Measurements from ENCODE around the gene RPH3AL.
A peak's percentile ranks its signal among the peaks of the same experiment; 100 is the strongest.

Gene RPH3AL

DNA sequence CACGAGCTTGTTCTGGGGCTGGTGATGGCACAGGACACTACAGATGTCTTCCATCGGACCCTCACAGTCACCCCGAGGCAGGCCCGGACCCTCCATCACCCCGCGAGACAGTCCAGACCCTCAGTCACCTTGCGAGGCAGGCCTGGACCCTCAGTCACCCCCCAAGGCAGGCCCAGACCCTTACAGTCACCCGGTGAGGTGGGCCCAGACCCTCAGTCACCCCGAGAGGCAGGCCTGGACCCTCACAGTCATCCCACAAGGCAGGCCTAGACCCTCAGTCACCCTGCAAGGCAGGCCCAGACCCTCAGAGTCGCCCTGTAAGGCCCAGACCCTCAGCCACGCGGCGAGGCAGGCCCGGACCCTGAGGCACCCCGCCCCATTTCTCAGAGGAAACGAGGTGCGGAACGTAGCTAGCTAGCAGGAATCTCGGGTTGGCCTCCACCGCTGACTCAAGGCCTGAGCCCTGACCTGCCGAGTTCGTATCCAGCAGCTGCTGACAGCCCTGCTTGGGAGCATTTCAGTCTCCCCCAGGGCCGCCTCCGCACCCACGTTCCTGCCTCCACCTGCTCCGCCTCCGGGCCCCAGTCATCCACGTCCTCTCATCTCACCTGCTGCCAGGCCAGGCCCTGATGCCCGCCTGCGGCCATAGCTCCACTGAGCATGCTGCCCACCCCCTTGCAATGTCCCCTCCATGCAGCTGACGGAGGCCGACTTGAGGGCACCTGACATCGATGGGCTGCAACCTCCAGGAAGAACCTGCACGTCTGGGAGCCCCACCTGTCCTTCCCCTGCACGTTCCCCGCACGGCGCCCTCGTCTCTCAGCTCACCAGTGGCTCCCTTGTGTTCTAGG, 28.7 kb downstream of the RPH3AL start:
- H2BK120ac ChIP-seq (ENCODE audit: low read depth, low read length), result no peak overlapping the region
- no peak overlapping the region for H3K56ac ChIP-seq (ENCODE audit: low read length)
- H3K4me2 ChIP-seq (ENCODE audit: low read length), result no peak overlapping the region
- no peak overlapping the region for H2AK5ac ChIP-seq (ENCODE audit: low read length)
- no peaks in the 10 kb centered on the region for H3K4me1 ChIP-seq (ENCODE audit: control insufficient read depth, low read depth, low read length)
- DNase-seq, result no peak
- WGBS (ENCODE audit: extremely low coverage, insufficient coverage, low lambda C conversion rate), result no CpG with 5 or more reads among the region's 39 CpGs
- H3K27ac ChIP-seq (ENCODE audit: low read depth, low read length), result no peak overlapping the region
- H2BK15ac ChIP-seq (replicated peaks; ENCODE audit: low read depth), result no peak overlapping the region
- H4K5ac ChIP-seq (ENCODE audit: low read length), result no peak overlapping the region
- H3K79me1 ChIP-seq (ENCODE audit: low read length), result no peaks in the 10 kb centered on the region
- H3K36me3 ChIP-seq (ENCODE audit: control insufficient read depth, insufficient read depth, low read length), result no peaks in the 10 kb centered on the region
- H2BK5ac ChIP-seq (ENCODE audit: low read length), result no peak overlapping the region
- H3K4me3 ChIP-seq (ENCODE audit: low read length), result no peak overlapping the region
- no peak overlapping the region for H3K23ac ChIP-seq (ENCODE audit: low read length)
- H3K4ac ChIP-seq (ENCODE audit: low read depth, low read length), result no peak overlapping the region
- no peaks in the 10 kb centered on the region for H3K79me2 ChIP-seq (ENCODE audit: control insufficient read depth, insufficient read depth, low read length)
- no peak overlapping the region for H3K9ac ChIP-seq (ENCODE audit: low read length)
- H3K27me3 ChIP-seq (ENCODE audit: insufficient read depth, low read length, poor library complexity), result no peaks in the 10 kb centered on the region
- no peak overlapping the region for H4K8ac ChIP-seq (ENCODE audit: low read depth, low read length)
- H3K18ac ChIP-seq (ENCODE audit: low read length), result no peak overlapping the region

DNA sequence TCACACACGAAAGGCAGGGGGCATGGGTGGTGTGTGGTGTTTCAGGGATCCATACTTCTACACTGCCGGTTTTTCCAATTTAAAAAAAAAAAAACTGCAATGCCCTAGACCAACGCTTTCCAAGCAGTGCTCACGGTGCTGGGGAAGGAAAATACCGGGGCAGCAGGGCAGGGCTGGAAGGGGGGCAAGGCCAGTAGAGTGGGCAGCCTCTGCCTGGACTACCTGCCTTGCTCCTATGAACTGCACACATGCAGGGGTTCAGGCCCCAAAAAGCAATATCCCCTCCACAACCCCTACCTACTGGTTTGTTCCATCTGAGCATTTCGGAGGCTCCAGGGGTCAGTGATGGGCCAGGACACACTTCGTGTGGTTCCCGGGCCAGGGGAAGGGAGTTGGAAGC, 29.4 kb downstream of the RPH3AL start:
- Histone ChIP-seq H2BK120ac (ENCODE audit: low read depth, low read length) (no peak overlapping the region), H3K23ac (ENCODE audit: low read length) (no peak overlapping the region), H3K9ac (ENCODE audit: low read length) (no peak overlapping the region), H3K4ac (ENCODE audit: low read depth, low read length) (no peak overlapping the region), H3K27ac (ENCODE audit: low read depth, low read length) (no peak overlapping the region), H2BK15ac (replicated peaks; ENCODE audit: low read depth) (no peak overlapping the region), H3K79me1 (ENCODE audit: low read length) (no peaks in the 10 kb centered on the region), H3K27me3 (ENCODE audit: insufficient read depth, low read length, poor library complexity) (no peaks in the 10 kb centered on the region), H3K4me2 (ENCODE audit: low read length) (no peak overlapping the region), H2AK5ac (ENCODE audit: low read length) (no peak overlapping the region), H3K18ac (ENCODE audit: low read length) (no peak overlapping the region), H3K4me1 (ENCODE audit: control insufficient read depth, low read depth, low read length) (no peaks in the 10 kb centered on the region), H3K4me3 (ENCODE audit: low read length) (no peak overlapping the region), H4K5ac (ENCODE audit: low read length) (no peak overlapping the region), H3K56ac (ENCODE audit: low read length) (no peak overlapping the region), H2BK5ac (ENCODE audit: low read length) (no peak overlapping the region), H3K79me2 (ENCODE audit: control insufficient read depth, insufficient read depth, low read length) (no peaks in the 10 kb centered on the region), H3K36me3 (ENCODE audit: control insufficient read depth, insufficient read depth, low read length) (no peaks in the 10 kb centered on the region), H4K8ac (ENCODE audit: low read depth, low read length) (no peak overlapping the region)
- no peak for DNase-seq
- no CpG with 5 or more reads among the region's 8 CpGs for WGBS (ENCODE audit: extremely low coverage, insufficient coverage, low lambda C conversion rate)

DNA sequence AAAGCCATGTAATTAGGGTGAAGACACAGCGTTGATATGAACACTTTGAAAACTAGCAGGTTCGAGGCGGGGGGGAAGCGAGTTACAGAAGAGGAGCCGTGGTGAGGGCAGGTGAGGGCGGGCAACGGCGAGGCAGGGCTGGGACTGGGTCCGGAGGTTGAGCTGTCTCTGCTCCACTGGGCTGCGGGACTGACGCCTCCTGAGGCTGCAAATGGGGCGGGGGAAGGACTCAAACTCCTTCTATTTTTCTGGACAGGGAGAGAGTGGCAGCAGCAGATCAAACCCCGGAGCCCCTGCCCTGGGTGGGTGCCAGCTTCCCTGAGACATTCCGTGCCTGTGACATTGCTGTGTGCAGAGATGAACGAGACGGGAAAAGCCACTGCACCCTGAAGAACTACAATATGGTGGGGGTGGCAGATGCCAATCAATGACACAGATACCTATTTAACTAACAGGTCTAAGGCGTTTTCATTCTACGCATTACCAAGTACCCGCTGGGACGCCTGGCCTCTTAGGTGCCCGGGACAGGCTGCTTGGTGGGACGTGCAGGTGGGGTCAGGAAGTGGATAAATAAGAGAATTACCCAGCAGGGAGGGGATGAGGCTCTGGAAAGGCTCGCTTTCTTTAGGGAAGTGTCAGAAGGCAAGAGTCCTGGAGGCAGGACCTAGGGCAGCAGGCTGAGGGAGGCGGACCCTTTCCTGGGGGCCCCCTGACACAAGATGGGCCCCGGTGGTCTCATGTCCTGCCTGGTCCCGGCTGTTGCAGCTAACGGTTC, 30.4 kb downstream of the RPH3AL start:
- no peak overlapping the region for H4K8ac ChIP-seq (ENCODE audit: low read depth, low read length)
- no peak for DNase-seq
- H3K9ac ChIP-seq (ENCODE audit: low read length), result no peak overlapping the region
- no peaks in the 10 kb centered on the region for H3K27me3 ChIP-seq (ENCODE audit: insufficient read depth, low read length, poor library complexity)
- H3K79me1 ChIP-seq (ENCODE audit: low read length), result no peaks in the 10 kb centered on the region
- no peak overlapping the region for H3K4me3 ChIP-seq (ENCODE audit: low read length)
- no peak overlapping the region for H3K56ac ChIP-seq (ENCODE audit: low read length)
- H3K79me2 ChIP-seq (ENCODE audit: control insufficient read depth, insufficient read depth, low read length), result no peaks in the 10 kb centered on the region
- no CpG with 5 or more reads among the region's 27 CpGs for WGBS (ENCODE audit: extremely low coverage, insufficient coverage, low lambda C conversion rate)
- no peaks in the 10 kb centered on the region for H3K36me3 ChIP-seq (ENCODE audit: control insufficient read depth, insufficient read depth, low read length)
- no peak overlapping the region for H3K27ac ChIP-seq (ENCODE audit: low read depth, low read length)
- H2BK15ac ChIP-seq (replicated peaks; ENCODE audit: low read depth), result no peak overlapping the region
- no peaks in the 10 kb centered on the region for H3K4me1 ChIP-seq (ENCODE audit: control insufficient read depth, low read depth, low read length)
- no peak overlapping the region for H3K4ac ChIP-seq (ENCODE audit: low read depth, low read length)
- no peak overlapping the region for H3K18ac ChIP-seq (ENCODE audit: low read length)
- no peak overlapping the region for H3K4me2 ChIP-seq (ENCODE audit: low read length)
- no peak overlapping the region for H2BK5ac ChIP-seq (ENCODE audit: low read length)
- no peak overlapping the region for H4K5ac ChIP-seq (ENCODE audit: low read length)
- H3K23ac ChIP-seq (ENCODE audit: low read length), result no peak overlapping the region
- no peak overlapping the region for H2BK120ac ChIP-seq (ENCODE audit: low read depth, low read length)
- no peak overlapping the region for H2AK5ac ChIP-seq (ENCODE audit: low read length)

GRCh38 chr17:321386-321941, 31.1 kb downstream of the RPH3AL start:
- Histone ChIP-seq H2BK5ac (ENCODE audit: low read length) (no peak overlapping the region), H2AK5ac (ENCODE audit: low read length) (no peak overlapping the region), H3K56ac (ENCODE audit: low read length) (no peak overlapping the region), H4K8ac (ENCODE audit: low read depth, low read length) (no peak overlapping the region), H3K79me1 (ENCODE audit: low read length) (no peaks in the 10 kb centered on the region), H3K4me3 (ENCODE audit: low read length) (no peak overlapping the region), H4K5ac (ENCODE audit: low read length) (no peak overlapping the region), H2BK120ac (ENCODE audit: low read depth, low read length) (no peak overlapping the region), H3K9ac (ENCODE audit: low read length) (no peak overlapping the region), H3K23ac (ENCODE audit: low read length) (no peak overlapping the region), H3K79me2 (ENCODE audit: control insufficient read depth, insufficient read depth, low read length) (no peaks in the 10 kb centered on the region), H3K4ac (ENCODE audit: low read depth, low read length) (no peak overlapping the region), H3K27ac (ENCODE audit: low read depth, low read length) (no peak overlapping the region), H2BK15ac (replicated peaks; ENCODE audit: low read depth) (no peak overlapping the region), H3K4me1 (ENCODE audit: control insufficient read depth, low read depth, low read length) (no peaks in the 10 kb centered on the region), H3K18ac (ENCODE audit: low read length) (no peak overlapping the region), H3K4me2 (ENCODE audit: low read length) (no peak overlapping the region), H3K36me3 (ENCODE audit: control insufficient read depth, insufficient read depth, low read length) (no peaks in the 10 kb centered on the region), H3K27me3 (ENCODE audit: insufficient read depth, low read length, poor library complexity) (no peaks in the 10 kb centered on the region)
- no peak for DNase-seq
- WGBS (ENCODE audit: extremely low coverage, insufficient coverage, low lambda C conversion rate), result no CpG with 5 or more reads among the region's 35 CpGs

GRCh38 chr17:320809-321385, 31.7 kb downstream of the RPH3AL start:
- no peak overlapping the region for H2BK15ac ChIP-seq (replicated peaks; ENCODE audit: low read depth)
- no peak overlapping the region for H4K5ac ChIP-seq (ENCODE audit: low read length)
- no peak overlapping the region for H3K18ac ChIP-seq (ENCODE audit: low read length)
- no peak overlapping the region for H2BK120ac ChIP-seq (ENCODE audit: low read depth, low read length)
- no peak overlapping the region for H3K9ac ChIP-seq (ENCODE audit: low read length)
- H4K8ac ChIP-seq (ENCODE audit: low read depth, low read length), result no peak overlapping the region
- no peaks in the 10 kb centered on the region for H3K27me3 ChIP-seq (ENCODE audit: insufficient read depth, low read length, poor library complexity)
- no peak overlapping the region for H3K4me2 ChIP-seq (ENCODE audit: low read length)
- H3K23ac ChIP-seq (ENCODE audit: low read length), result no peak overlapping the region
- H3K4ac ChIP-seq (ENCODE audit: low read depth, low read length), result no peak overlapping the region
- no peak overlapping the region for H3K27ac ChIP-seq (ENCODE audit: low read depth, low read length)
- no peak overlapping the region for H3K4me3 ChIP-seq (ENCODE audit: low read length)
- no peaks in the 10 kb centered on the region for H3K79me1 ChIP-seq (ENCODE audit: low read length)
- WGBS (ENCODE audit: extremely low coverage, insufficient coverage, low lambda C conversion rate), result no CpG with 5 or more reads among the region's 25 CpGs
- H3K79me2 ChIP-seq (ENCODE audit: control insufficient read depth, insufficient read depth, low read length), result no peaks in the 10 kb centered on the region
- peak; percentile 60 for DNase-seq
- no peak overlapping the region for H2AK5ac ChIP-seq (ENCODE audit: low read length)
- no peaks in the 10 kb centered on the region for H3K36me3 ChIP-seq (ENCODE audit: control insufficient read depth, insufficient read depth, low read length)
- H2BK5ac ChIP-seq (ENCODE audit: low read length), result no peak overlapping the region
- H3K4me1 ChIP-seq (ENCODE audit: control insufficient read depth, low read depth, low read length), result no peaks in the 10 kb centered on the region
- no peak overlapping the region for H3K56ac ChIP-seq (ENCODE audit: low read length)
